ENCODE results near the gene FRMD4A. TPM values are rescaled to one million over a fixed set of nuclear protein-coding genes. Genes with fewer than 3 reads are reported as not detected.
"Not testable (repeated sequence)": the region's sequence is repeated elsewhere in the genome, so short reads cannot be mapped to it uniquely, and the experiment has no call there.

FRMD4A gene
- total RNA-seq, 4 donors from 2014 or later, result 27.5 to 40.4 (median 33.0) TPM

DNA sequence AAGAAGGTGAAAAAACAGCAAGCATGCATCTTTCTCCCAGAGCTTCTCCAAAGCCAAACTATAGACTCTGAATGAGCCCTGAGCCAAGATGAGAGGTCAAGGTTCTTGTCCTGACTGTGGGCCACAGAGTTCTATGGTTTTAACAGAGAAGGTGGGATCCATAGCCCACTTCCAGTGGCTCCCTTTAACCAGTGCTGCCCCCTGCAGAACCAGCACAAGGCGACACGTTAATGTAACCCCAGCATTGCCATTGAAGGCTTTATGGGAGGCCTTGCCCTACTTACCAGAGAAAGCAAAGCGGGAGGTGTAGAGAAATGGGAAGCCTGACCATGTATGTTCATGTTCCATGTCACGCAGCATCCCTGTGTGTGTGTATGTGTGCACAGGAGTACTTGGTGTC is 500.3 kb downstream of the FRMD4A start:
- H3K4me3 ChIP-seq (ENCODE audit: low read depth, poor library complexity, severe bottlenecking), result no peak overlapping the region
- TF ChIP-seq, protein P1, sequence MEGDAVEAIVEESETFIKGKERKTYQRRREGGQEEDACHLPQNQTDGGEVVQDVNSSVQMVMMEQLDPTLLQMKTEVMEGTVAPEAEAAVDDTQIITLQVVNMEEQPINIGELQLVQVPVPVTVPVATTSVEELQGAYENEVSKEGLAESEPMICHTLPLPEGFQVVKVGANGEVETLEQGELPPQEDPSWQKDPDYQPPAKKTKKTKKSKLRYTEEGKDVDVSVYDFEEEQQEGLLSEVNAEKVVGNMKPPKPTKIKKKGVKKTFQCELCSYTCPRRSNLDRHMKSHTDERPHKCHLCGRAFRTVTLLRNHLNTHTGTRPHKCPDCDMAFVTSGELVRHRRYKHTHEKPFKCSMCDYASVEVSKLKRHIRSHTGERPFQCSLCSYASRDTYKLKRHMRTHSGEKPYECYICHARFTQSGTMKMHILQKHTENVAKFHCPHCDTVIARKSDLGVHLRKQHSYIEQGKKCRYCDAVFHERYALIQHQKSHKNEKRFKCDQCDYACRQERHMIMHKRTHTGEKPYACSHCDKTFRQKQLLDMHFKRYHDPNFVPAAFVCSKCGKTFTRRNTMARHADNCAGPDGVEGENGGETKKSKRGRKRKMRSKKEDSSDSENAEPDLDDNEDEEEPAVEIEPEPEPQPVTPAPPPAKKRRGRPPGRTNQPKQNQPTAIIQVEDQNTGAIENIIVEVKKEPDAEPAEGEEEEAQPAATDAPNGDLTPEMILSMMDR (IDR thresholded peaks at IDR 0.05), result no peak
- TF ChIP-seq POLR2A (IDR thresholded peaks at IDR 0.05), result no peak
- no peak for DNase-seq (ENCODE audit: low spot score in 2 of 2)
- 93 to 95% methylated on average over 4 of the region's 4 CpGs for WGBS, 2 donors
- intact Hi-C loops (cut with DNase I; ENCODE audit: low total_unique reads), result no loop called here

DNA sequence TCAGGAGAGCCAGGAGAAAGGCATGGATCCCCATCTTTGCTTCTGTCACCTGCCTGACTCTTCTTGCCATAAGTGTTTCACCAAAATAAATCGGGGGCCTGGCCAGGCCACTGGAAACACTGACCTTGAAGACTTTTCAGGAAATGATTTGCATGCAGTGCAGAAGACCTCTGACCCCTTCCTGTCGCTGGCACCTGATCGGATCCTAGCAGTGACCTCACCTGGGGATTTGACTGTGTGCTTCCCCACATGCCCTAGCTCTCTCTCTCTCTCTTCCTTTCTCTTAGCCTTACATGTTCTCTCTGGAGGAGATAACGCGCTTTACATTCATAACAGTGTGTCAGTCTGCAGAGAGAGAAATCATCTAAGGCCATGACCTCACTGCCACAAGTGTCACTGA is 500.9 kb downstream of the FRMD4A start:
- TF ChIP-seq, protein P1 (IDR thresholded peaks at IDR 0.05), result no peak
- TF ChIP-seq POLR2A (IDR thresholded peaks at IDR 0.05), result no peak
- WGBS, 2 donors, result 86 to 88% methylated on average over 5 of the region's 5 CpGs
- H3K4me3 ChIP-seq (ENCODE audit: low read depth, poor library complexity, severe bottlenecking), result no peak overlapping the region
- DNase-seq (ENCODE audit: low spot score in 2 of 2), result no peak
- intact Hi-C loops (cut with DNase I; ENCODE audit: low total_unique reads), result no loop called here

DNA sequence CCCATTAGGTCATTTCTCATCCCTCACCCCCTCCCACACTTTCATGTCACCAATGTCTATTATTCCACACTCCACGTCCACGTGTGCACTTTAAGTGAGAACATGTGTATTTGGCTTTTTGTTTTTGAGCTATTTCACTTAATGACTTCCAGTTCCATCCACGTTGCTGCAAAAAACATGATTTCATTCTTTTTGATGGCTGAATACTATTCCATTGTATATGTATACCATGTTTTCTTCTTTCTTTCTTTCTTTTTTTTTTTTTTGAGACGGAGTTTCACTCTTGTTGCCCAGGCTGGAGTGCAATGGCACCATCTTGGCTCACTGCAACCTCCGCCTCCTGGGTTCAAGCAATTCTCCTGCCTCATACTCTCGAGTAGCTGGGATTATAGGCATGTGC is 502.4 kb downstream of the FRMD4A start:
- H3K4me3 ChIP-seq (ENCODE audit: low read depth, poor library complexity, severe bottlenecking); DNase-seq (ENCODE audit: low spot score in 2 of 2); intact Hi-C loops (cut with DNase I; ENCODE audit: low total_unique reads): not testable (repeated sequence)
- WGBS, 2 donors, result 81 to 83% methylated on average over 6 of the region's 6 CpGs

DNA sequence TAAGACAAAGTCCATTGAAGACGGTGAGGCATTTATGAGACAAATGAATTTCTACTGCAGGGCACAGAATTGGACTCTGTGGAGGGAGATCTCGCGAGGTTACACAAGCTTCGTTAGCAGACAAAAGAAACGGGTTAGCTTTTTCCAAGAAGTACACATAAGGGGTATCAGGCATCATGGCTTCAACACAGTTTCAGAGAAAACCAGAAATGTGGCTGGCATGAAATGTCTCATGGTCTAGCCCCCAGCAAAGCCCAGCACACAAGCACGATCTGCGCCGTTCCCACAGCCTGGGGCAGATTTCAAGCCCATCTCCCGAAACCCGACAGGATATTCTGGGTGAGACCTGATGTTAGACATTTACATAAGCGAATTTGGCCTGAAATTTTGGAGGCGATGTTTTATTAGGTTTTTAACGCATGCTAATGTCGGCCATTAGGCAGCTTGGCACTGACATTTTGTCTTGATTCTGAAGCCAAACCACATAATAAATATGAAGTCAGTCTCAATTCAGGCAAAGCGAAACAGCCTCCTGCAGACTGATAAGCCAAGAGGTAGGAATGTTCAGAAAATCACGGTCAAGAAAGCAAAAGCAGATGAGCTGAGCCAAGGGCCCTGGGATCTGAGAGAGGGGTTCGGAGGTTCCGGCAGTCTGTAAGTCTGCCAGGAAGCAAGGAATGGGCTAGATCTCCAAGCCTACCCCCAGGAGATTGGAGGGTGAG is 503.5 kb downstream of the FRMD4A start:
- intact Hi-C loops (cut with DNase I; ENCODE audit: low total_unique reads), result no loop called here
- H3K4me3 ChIP-seq (ENCODE audit: low read depth, poor library complexity, severe bottlenecking), result no peak overlapping the region
- WGBS, 2 donors, result 55 to 61% methylated on average over 18 of the region's 18 CpGs
- no peak for DNase-seq (ENCODE audit: low spot score in 2 of 2)
- no peak for TF ChIP-seq POLR2A (IDR thresholded peaks at IDR 0.05)
- TF ChIP-seq, protein P1 (IDR thresholded peaks at IDR 0.05), result no peak

DNA sequence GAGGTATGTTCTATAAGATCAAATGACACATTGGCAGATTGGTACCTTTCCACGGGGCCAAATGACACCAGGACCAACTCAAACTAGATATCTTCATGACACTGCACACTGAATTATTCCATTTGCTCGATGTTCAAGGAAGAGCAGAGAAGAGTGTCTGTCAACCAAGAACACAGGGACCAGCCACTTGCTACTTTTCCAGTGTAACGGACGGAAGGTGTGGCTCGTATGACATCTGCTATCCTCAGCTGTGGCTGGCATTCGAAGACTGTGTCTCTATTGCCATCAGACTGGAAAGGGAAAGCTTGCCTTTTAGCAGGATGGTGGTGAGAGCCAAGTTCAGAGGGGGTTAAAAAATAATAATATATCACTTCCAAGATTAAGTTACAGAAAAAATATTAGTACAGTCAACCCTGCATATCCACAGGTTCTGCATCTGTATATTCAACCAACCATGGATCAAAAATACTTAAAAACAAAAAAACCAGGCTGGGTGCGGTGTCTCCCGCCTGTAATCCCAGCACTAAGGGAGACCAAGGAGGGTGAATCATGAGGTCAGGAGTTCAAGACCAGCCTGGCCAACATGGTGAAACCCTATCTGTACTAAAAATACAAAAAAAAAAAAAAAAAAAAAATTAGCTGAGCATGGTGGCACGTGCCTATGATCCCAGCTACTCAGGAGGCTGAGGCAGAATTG is 506.9 kb downstream of the FRMD4A start:
- TF ChIP-seq POLR2A (IDR thresholded peaks at IDR 0.05), result no peak
- TF ChIP-seq, protein P1 (IDR thresholded peaks at IDR 0.05), result no peak
- DNase-seq (ENCODE audit: low spot score in 2 of 2), result no peak
- 83 to 85% methylated on average over 9 of the region's 9 CpGs for WGBS, 2 donors
- no peak overlapping the region for H3K4me3 ChIP-seq (ENCODE audit: low read depth, poor library complexity, severe bottlenecking)
- intact Hi-C loops (cut with DNase I; ENCODE audit: low total_unique reads), result no loop called here

DNA sequence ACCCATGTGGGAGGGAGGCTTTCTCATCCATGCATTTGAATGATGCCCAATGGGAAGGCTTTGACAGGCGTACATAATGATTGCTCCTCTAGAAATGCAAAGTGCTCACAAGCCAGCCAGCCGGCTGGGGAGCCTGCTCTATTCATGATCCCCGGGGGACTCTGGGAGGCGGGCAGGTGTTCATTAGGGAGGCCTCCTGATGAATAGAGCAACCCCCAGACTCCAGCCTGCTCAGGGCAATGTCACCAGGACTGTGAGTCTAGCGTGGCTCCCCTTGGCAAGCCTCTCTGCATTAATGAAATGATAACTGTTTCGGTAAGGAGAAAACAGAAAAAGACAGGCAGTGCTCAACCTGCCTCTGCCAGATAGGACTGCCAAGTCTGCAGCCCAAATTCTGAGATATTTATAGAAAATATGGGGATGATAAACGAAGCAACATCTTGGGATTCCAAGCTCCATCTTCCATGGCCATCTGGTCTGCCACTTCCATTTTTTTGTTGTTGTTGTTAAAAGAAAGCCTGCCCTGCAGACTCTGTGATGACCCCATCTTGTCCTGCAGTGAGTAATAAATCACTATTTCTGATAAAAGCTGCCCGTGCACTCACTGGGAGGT is 507.5 kb downstream of the FRMD4A start:
- WGBS, 2 donors, result 55 to 65% methylated on average over 8 of the region's 8 CpGs
- TF ChIP-seq, protein P1 (IDR thresholded peaks at IDR 0.05), result no peak
- no peak for TF ChIP-seq POLR2A (IDR thresholded peaks at IDR 0.05)
- H3K4me3 ChIP-seq (ENCODE audit: low read depth, poor library complexity, severe bottlenecking), result no peak overlapping the region
- intact Hi-C loops (cut with DNase I; ENCODE audit: low total_unique reads), result no loop called here
- no peak for DNase-seq (ENCODE audit: low spot score in 2 of 2)
